Endothelial cell of umbilical vein (primary cell): ENCODE measurements around the gene AMER2. TPM values are rescaled to one million over a fixed set of nuclear protein-coding genes. Genes with fewer than 3 reads are reported as not detected.

Experiments used
- BruUV-seq: library from RNA; stranded (reverse); fragments of 400-500 nt; replicated peaks from 2 replicates; lab custom pipeline; 2021; lab: Mats Ljungman, UMichigan
- CTCF ChIA-PET: fragments of 300-600, 350-600 bp; sonication (Branson Sonifier 250); formaldehyde crosslinking; loops from one replicate; lab custom pipeline; 2021; ENCODE audit warnings: antibody characterized with exemption, inconsistent platforms; lab: Charles Lee
- POLR2A ChIA-PET: fragments of 300-600, 350-600 bp; sonication (Branson Sonifier 250); formaldehyde crosslinking; loops from one replicate; lab custom pipeline; 2021; ENCODE audit warnings: antibody characterized with exemption, inconsistent platforms; lab: Charles Lee
- DNase-seq: peaks from one replicate; pipeline ENCODE4 v3.0.0-alpha.2; 2011; ENCODE audit warnings: low read depth, low spot score
- FAIRE-seq: peaks from 2 replicates; lab custom pipeline; 2011; peaks lifted over from hg19 to GRCh38; lab: Jason Lieb, UNC
- H2AFZ ChIP-seq: 2 replicates; pipeline ENCODE4 v1.6.0; 2012; ENCODE audit warnings: low read depth, low read length, control low read depth, inconsistent platforms
- H3K27ac ChIP-seq: 2 replicates; pipeline ENCODE4 v1.5.1; 2011; ENCODE audit warnings: low read depth, mild to moderate bottlenecking, control low read depth, low read length, moderate library complexity; ENCODE audit not compliant: insufficient read depth
- H3K27me3 ChIP-seq, 2 experiments: 2 replicates each; pipeline versions ENCODE4 v1.6.0 to v1.6.1; 2011; ENCODE audit warnings: low read length in 2 of 2, mixed read lengths in 1 of 2; ENCODE audit not compliant: control insufficient read depth in 2 of 2, insufficient read depth in 2 of 2
- H3K36me3 ChIP-seq, 2 experiments: 2 replicates in 1 of 2; 3 replicates in 1 of 2; pipeline ENCODE4 v1.5.1; 2011; ENCODE audit warnings: low read length in 2 of 2, mild to moderate bottlenecking in 1 of 2, moderate library complexity in 1 of 2; ENCODE audit not compliant: control insufficient read depth in 2 of 2, insufficient read depth in 2 of 2; ENCODE audit errors: extremely low read depth in 1 of 2
- H3K4me1 ChIP-seq: 3 replicates; pipeline ENCODE4 v1.5.1; 2011; ENCODE audit warnings: mild to moderate bottlenecking, low read length; ENCODE audit not compliant: control insufficient read depth, insufficient read depth; ENCODE audit errors: extremely low read depth
- H3K4me2 ChIP-seq: 2 replicates; pipeline ENCODE4 v1.6.1; 2011; ENCODE audit warnings: low read length, control low read depth, mixed read lengths; ENCODE audit not compliant: insufficient read depth
- H3K4me3 ChIP-seq, 3 experiments: fragments of 200-600 bp in 1 of 3; sonication (generic), shearing (Covaris generic) in 1 of 3; replicated peaks in 1 of 3; 2 replicates each; pipeline ENCODE4 v1.5.1; 2011 to 2016; ENCODE audit warnings: control low read depth in 3 of 3, low read length in 3 of 3, mild to moderate bottlenecking in 2 of 3, inconsistent platforms in 1 of 3, low read depth in 1 of 3, moderate library complexity in 1 of 3; ENCODE audit not compliant: insufficient read depth in 1 of 3
- H3K79me2 ChIP-seq: 2 replicates; pipeline ENCODE4 v1.6.0; 2012; ENCODE audit warnings: low read length, inconsistent platforms; ENCODE audit not compliant: control insufficient read depth, insufficient read depth
- H3K9ac ChIP-seq: replicated peaks from 2 replicates; pipeline ENCODE3; 2011; ENCODE audit warnings: low read length, control low read depth; ENCODE audit not compliant: insufficient read depth; ENCODE audit errors: extremely low read depth
- H3K9me1 ChIP-seq: replicated peaks from 3 replicates; pipeline ENCODE4 v1.6.0; 2011; ENCODE audit warnings: mild to moderate bottlenecking, low read length; ENCODE audit not compliant: control insufficient read depth, insufficient read depth; ENCODE audit errors: extremely low read depth
- H3K9me3 ChIP-seq: replicated peaks from 2 replicates; pipeline ENCODE4 v1.5.1; 2012; ENCODE audit warnings: low read length, inconsistent platforms; ENCODE audit not compliant: control insufficient read depth, insufficient read depth
- H4K20me1 ChIP-seq: replicated peaks from 2 replicates; pipeline ENCODE3; 2011; ENCODE audit warnings: mild to moderate bottlenecking, low read length; ENCODE audit not compliant: control insufficient read depth, insufficient read depth; ENCODE audit errors: extremely low read depth
- CTCF ChIP-seq, 2 donors: IDR thresholded peaks; 1 replicate in 1 of 2; 2 replicates in 1 of 2; pipeline ENCODE4 v1.5.1; 2011; ENCODE audit warnings: low read length in 2 of 2, mild to moderate bottlenecking in 2 of 2, moderate library complexity in 2 of 2, control low read depth in 1 of 2, inconsistent platforms in 1 of 2, low read depth in 1 of 2; ENCODE audit not compliant: insufficient read depth in 1 of 2; ENCODE audit errors: extremely low read depth in 1 of 2
- EZH2 ChIP-seq: IDR thresholded peaks from 2 replicates; pipeline ENCODE4 v1.6.1; 2012; ENCODE audit warnings: borderline replicate concordance, low read depth, mild to moderate bottlenecking, moderate library complexity, low read length, inconsistent platforms; ENCODE audit not compliant: severe bottlenecking
- FOS ChIP-seq: IDR thresholded peaks from 2 replicates; pipeline ENCODE4 v1.6.1; 2011; ENCODE audit warnings: mild to moderate bottlenecking, low read length, moderate library complexity, borderline replicate concordance; ENCODE audit not compliant: insufficient read depth
- GATA2 ChIP-seq: IDR thresholded peaks from 2 replicates; pipeline ENCODE4 v1.7.0; 2011; ENCODE audit warnings: low read depth, mild to moderate bottlenecking, moderate library complexity, mixed read lengths, low read length; ENCODE audit not compliant: insufficient read length, insufficient read depth
- JUN ChIP-seq: IDR thresholded peaks from 2 replicates; pipeline ENCODE4 v1.6.1; 2011; ENCODE audit warnings: borderline replicate concordance, low read depth; ENCODE audit not compliant: insufficient read length, insufficient read depth
- MAX ChIP-seq: IDR thresholded peaks from 2 replicates; pipeline ENCODE4 v1.6.1; 2011; ENCODE audit not compliant: insufficient read depth, insufficient read length
- MYC ChIP-seq: IDR thresholded peaks from one replicate; pipeline ENCODE4 v1.6.1; 2011; ENCODE audit warnings: mild to moderate bottlenecking, low read depth, low read length
- POLR2A ChIP-seq: IDR thresholded peaks from 2 replicates; pipeline ENCODE4 v1.6.1; 2012; ENCODE audit warnings: low read depth, mild to moderate bottlenecking, control low read depth, low read length
- POLR2AphosphoS5 ChIP-seq: IDR thresholded peaks from 2 replicates; pipeline ENCODE4 v1.6.1; 2012; ENCODE audit warnings: low read depth, mild to moderate bottlenecking, control low read depth, low read length, moderate library complexity; ENCODE audit not compliant: insufficient read depth
- dilution Hi-C: fragments of 300-500 bp; cut with MboI; formaldehyde crosslinking; loops from one replicate; pipeline ENCODE4 v1.15.0; 2019; ENCODE audit warnings: low sequenced_read_pairs; ENCODE audit not compliant: extremely low pct_ligation_motif_present
- intact Hi-C: fragments of 100-400 bp; cut with micrococcal nuclease; formaldehyde crosslinking; loops from one replicate; pipeline ENCODE4 v1.10.0; 2022
- polyA plus RNA-seq, 4 experiments: library from polyadenylated mRNA; depleted of rRNA in 3 of 4; stranded (reverse) in 3 of 4; unstranded in 1 of 4; fragments of >200 nt; gene quantifications; 2 replicates each; pipeline versions ENCODE4 v1.2.1 to v1.2.3, GENCODE V29; 2011 to 2012; ENCODE audit warnings: missing spikeins in 1 of 4
- total RNA-seq: library from RNA; stranded (reverse); gene quantifications from 2 replicates; pipeline ENCODE4 v1.2.3, GENCODE V29; 2021

AMER2 gene
- total and polyA plus RNA-seq, 2 donors (not counting 3 experiments of a cell fraction or from before 2014, with no cell fraction given): not detected

DNA sequence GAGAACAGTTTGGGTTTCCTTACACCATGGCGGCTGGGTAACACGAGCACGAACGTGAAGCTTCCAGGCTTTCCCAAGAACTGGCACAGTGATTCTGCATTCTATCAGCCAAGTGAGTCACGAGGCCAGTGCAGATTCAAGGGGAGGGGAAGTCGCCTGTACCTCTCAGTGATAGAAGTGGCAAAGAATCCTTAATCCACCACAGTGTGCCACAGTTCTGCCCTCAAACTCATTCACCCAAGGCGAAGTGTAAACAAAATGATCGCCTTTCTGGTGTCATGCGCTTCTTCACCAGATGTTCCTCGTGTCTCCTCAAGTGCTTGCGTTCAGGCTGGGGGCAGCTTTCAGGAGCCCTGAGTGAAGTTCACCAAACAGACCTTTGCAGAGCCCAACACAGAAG is 24.9 kb upstream of the AMER2 start:
- TF ChIP-seq MAX: no peak
- TF ChIP-seq JUN: no peak
- no peak for TF ChIP-seq CTCF (IDR thresholded peaks at IDR 0.05; ENCODE audit: extremely low read depth in 1 of 2, insufficient read depth in 1 of 2, low read depth in 1 of 2, low read length in 2 of 2)
- no peak for FAIRE-seq
- CTCF ChIA-PET: no interaction called here
- BruUV-seq: no TSS peak
- Histone ChIP-seq H3K4me2 (no peak overlapping the region), H3K79me2 (no peaks in the 10 kb centered on the region), H3K9me1 (no peaks in the 10 kb centered on the region), H2AFZ (no peak overlapping the region), H4K20me1 (no peaks in the 10 kb centered on the region), H3K27ac (no peak overlapping the region), H3K36me3 (no peaks in the 10 kb centered on the region), H3K4me1 (no peaks in the 10 kb centered on the region), H3K9me3 (no peaks in the 10 kb centered on the region), H3K4me3 (no peak overlapping the region), H3K27me3 (no peaks in the 10 kb centered on the region), H3K9ac (no peak overlapping the region)
- POLR2A ChIA-PET: no interaction called here
- DNase-seq: no peak
- intact Hi-C loops: no loop called here
- dilution Hi-C loops: no loop called here

DNA sequence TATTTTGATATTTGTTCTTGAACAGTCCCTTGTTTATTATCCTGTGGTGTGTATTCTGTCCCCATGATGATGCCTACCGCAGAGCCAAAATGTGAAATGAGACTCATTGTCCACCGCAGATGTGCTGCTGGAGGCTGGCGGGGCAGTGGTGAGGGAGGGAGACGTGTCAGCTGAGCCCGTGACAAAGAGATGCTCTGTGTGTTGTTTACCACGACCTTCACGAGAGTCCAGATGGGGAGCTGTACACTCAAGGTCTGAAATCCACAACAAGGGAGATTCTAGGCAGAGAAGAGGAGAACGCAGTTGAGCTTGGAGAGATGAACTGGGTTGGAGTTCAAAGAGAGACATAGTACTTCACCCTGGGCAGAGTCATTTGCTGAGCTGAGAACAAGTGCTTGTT is 20.8 kb upstream of the AMER2 start:
- no peak overlapping the region for H3K9ac ChIP-seq
- no peaks in the 10 kb centered on the region for H4K20me1 ChIP-seq
- dilution Hi-C loops (no loop called here), intact Hi-C loops (no loop called here)
- H3K4me2 ChIP-seq: no peak overlapping the region
- DNase-seq: no peak
- FAIRE-seq: no peak
- ChIA-PET POLR2A (no interaction called here), CTCF (interaction anchor here (1.0 to 1.1 kb wide), 2 partner anchors 21 to 182 kb away, joined by 3 read pairs; no protein-coding TSS in a partner anchor)
- no peaks in the 10 kb centered on the region for H3K36me3 ChIP-seq
- H3K4me1 ChIP-seq: no peaks in the 10 kb centered on the region
- peaks cover 1 to 2% of the 10 kb centered on the region in 2 experiments for H3K27me3 ChIP-seq
- no peaks in the 10 kb centered on the region for H3K9me3 ChIP-seq
- no peaks in the 10 kb centered on the region for H3K9me1 ChIP-seq
- no peak overlapping the region for H2AFZ ChIP-seq
- no peak overlapping the region for H3K27ac ChIP-seq
- H3K79me2 ChIP-seq: no peaks in the 10 kb centered on the region
- TF ChIP-seq CTCF (IDR thresholded peaks at IDR 0.05; ENCODE audit: extremely low read depth in 1 of 2, insufficient read depth in 1 of 2, low read depth in 1 of 2, low read length in 2 of 2) (no peak), POLR2AphosphoS5 (no peak), EZH2 (no peak), POLR2A (no peak), GATA2 (no peak), FOS (no peak), JUN (no peak), MAX (no peak), MYC (no peak)
- H3K4me3 ChIP-seq: no peak overlapping the region
- no TSS peak for BruUV-seq
